Fibroblast of lung (primary cell): ENCODE results near the gene HTR3D.

Experiments used
- CTCF ChIP-seq, 2 donors: IDR thresholded peaks in 1 of 2; conservative IDR thresholded peaks in 1 of 2; 1 replicate in 1 of 2; 2 replicates in 1 of 2; pipeline ENCODE4 v1.5.1; 2011 to 2012; ENCODE audit warnings: low read length in 2 of 2, control low read depth in 1 of 2, inconsistent platforms in 1 of 2, low read depth in 1 of 2, mild to moderate bottlenecking in 1 of 2
- EZH2 ChIP-seq: IDR thresholded peaks from 2 replicates; pipeline ENCODE4 v1.5.1; 2012; ENCODE audit warnings: low read length, control low read depth, mild to moderate bottlenecking; ENCODE audit errors: missing control alignments

GRCh38 chr3:184031187-184031792 lies at the start of gene HTR3D:
- no peak for TF ChIP-seq CTCF (conservative IDR thresholded peaks at IDR 0.05 in 1 of 2, IDR thresholded peaks at IDR 0.05 in 1 of 2; ENCODE audit: low read depth in 1 of 2, low read length in 2 of 2)
- TF ChIP-seq EZH2, result no peak
